K562 (cell line): ENCODE measurements around the gene MELK. TPM values are rescaled to one million over a fixed set of nuclear protein-coding genes. Genes with fewer than 3 reads are reported as not detected.

Experiments
- ATAC-seq: fragments of 200-7000 bp; cut with Tn5 transposase; 3 replicates; pipeline ENCODE4 v1.9.1; 2020; ENCODE audit warnings: moderate library complexity
- BruUV-seq: library from RNA; stranded (reverse); fragments of 400-500 nt; replicated peaks from 2 replicates; lab custom pipeline; 2021; lab: Mats Ljungman, UMichigan
- CTCF ChIA-PET: fragments of 300-600 bp; formaldehyde crosslinking; extraction: SDS; loops from one replicate; lab custom pipeline; 2021; ENCODE audit warnings: low intra/inter-chr PET ratio; lab: Yijun Ruan, JAX
- POLR2A ChIA-PET: fragments of 300-600, 350-650 bp; sonication (Branson Sonifier 250); formaldehyde crosslinking; extraction: SDS; loops from one replicate; lab custom pipeline; 2021; ENCODE audit warnings: antibody characterized with exemption, inconsistent platforms; lab: Yijun Ruan, JAX
- DNase-seq, 4 experiments: peaks; one replicate each; pipeline versions ENCODE4 v3.0.0 to v3.0.0-alpha.2; 2011 to 2018; ENCODE audit warnings: low spot score in 3 of 4, mixed read lengths in 3 of 4; ENCODE audit errors: extremely low read depth in 1 of 4
- FAIRE-seq: peaks from 2 replicates; lab custom pipeline; 2011; peaks lifted over from hg19 to GRCh38; lab: Jason Lieb, UNC
- H2AFZ ChIP-seq: 2 replicates; pipeline ENCODE4 v1.6.0; 2011; ENCODE audit warnings: low read depth, low read length, control low read depth, inconsistent platforms
- H3K27ac ChIP-seq: fragments of 200-600 bp; 3 replicates; pipeline ENCODE4 v1.8.0; 2011; ENCODE audit warnings: low read depth, mild to moderate bottlenecking, control low read depth, inconsistent platforms, low read length, moderate library complexity, mixed read lengths; ENCODE audit errors: extremely low read depth
- H3K27me3 ChIP-seq, 2 experiments: fragments of 300-600 bp in 1 of 2; 2 replicates in 1 of 2; 3 replicates in 1 of 2; pipeline versions ENCODE4 v1.6.0 to v1.8.0; 2011; ENCODE audit warnings: inconsistent platforms in 2 of 2, low read length in 2 of 2, mild to moderate bottlenecking in 1 of 2, mixed read lengths in 1 of 2, moderate library complexity in 1 of 2; ENCODE audit not compliant: control insufficient read depth in 2 of 2, insufficient read depth in 2 of 2
- H3K36me3 ChIP-seq: fragments of 300-600 bp; 3 replicates; pipeline ENCODE4 v1.8.0; 2011; ENCODE audit warnings: mild to moderate bottlenecking, low read length, inconsistent platforms; ENCODE audit not compliant: control insufficient read depth, insufficient read depth
- H3K4me1 ChIP-seq, 2 experiments: fragments of 200-600 bp in 1 of 2; replicated peaks in 1 of 2; 2 replicates in 1 of 2; 3 replicates in 1 of 2; pipeline versions ENCODE4 v1.5.1 to v1.8.0; 2011; ENCODE audit warnings: inconsistent platforms in 2 of 2, low read length in 2 of 2, mild to moderate bottlenecking in 1 of 2, mixed read lengths in 1 of 2, moderate library complexity in 1 of 2; ENCODE audit not compliant: control insufficient read depth in 2 of 2, insufficient read depth in 2 of 2
- H3K4me2 ChIP-seq: 2 replicates; pipeline ENCODE4 v1.6.1; 2011; ENCODE audit warnings: low read length, control low read depth, inconsistent platforms, mixed read lengths; ENCODE audit not compliant: insufficient read depth
- H3K4me3 ChIP-seq: fragments of 200-600 bp; sonication (generic), shearing (Covaris generic); 2 replicates; pipeline ENCODE4 v1.5.1; 2016; ENCODE audit warnings: control low read depth, inconsistent platforms
- H3K79me2 ChIP-seq: fragments of 200-600 bp; 3 replicates; pipeline ENCODE4 v1.8.0; 2011; ENCODE audit warnings: low read length, inconsistent platforms; ENCODE audit not compliant: control insufficient read depth, insufficient read depth
- H3K9ac ChIP-seq, 2 experiments: 2 replicates each; pipeline versions ENCODE4 v1.6.0 to v1.6.1; 2011; ENCODE audit warnings: low read depth in 2 of 2, low read length in 2 of 2, control low read depth in 1 of 2, inconsistent platforms in 1 of 2, mild to moderate bottlenecking in 1 of 2, mixed read lengths in 1 of 2; ENCODE audit not compliant: insufficient read depth in 1 of 2
- H3K9me1 ChIP-seq: one replicate; pipeline ENCODE4 v1.6.0; 2011; ENCODE audit warnings: inconsistent platforms, mild to moderate bottlenecking, low read length, moderate library complexity; ENCODE audit not compliant: control insufficient read depth, insufficient read depth
- H3K9me3 ChIP-seq: replicated peaks from 2 replicates; pipeline ENCODE4 v1.5.1; 2011; ENCODE audit warnings: low read depth, low read length, inconsistent platforms; ENCODE audit not compliant: control insufficient read depth, insufficient read depth
- H4K20me1 ChIP-seq: replicated peaks from 2 replicates; pipeline ENCODE4 v1.6.1; 2011; ENCODE audit warnings: low read length, inconsistent platforms, mixed read lengths; ENCODE audit not compliant: control insufficient read depth, insufficient read depth
- CHCHD3 ChIP-seq: fragments of 250-450 bp; sonication (Bioruptor Pico); IDR thresholded peaks from 2 replicates; pipeline ENCODE4 v2.1.2; 2022; ENCODE audit warnings: mild to moderate bottlenecking
- DPF2 ChIP-seq: fragments of 450-650 bp; IDR thresholded peaks from 2 replicates; pipeline ENCODE4 v1.6.1; 2016
- HDAC1 ChIP-seq, 2 experiments: fragments of 450-650 bp; IDR thresholded peaks; 2 replicates each; pipeline ENCODE4 v1.6.1; 2016 to 2017; ENCODE audit warnings: inconsistent platforms in 1 of 2, mild to moderate bottlenecking in 1 of 2, moderate library complexity in 1 of 2
- HSF4 ChIP-seq: fragments of 250-450 bp; sonication (Bioruptor Pico); IDR thresholded peaks from 2 replicates; pipeline ENCODE4 v2.1.2; 2022; ENCODE audit warnings: mild to moderate bottlenecking, moderate library complexity, borderline replicate concordance
- JUN ChIP-seq, 2 experiments: sonication (generic) in 1 of 2; formaldehyde crosslinking in 1 of 2; IDR thresholded peaks; 2 replicates each; pipeline versions ENCODE4 v1.6.1 to v1.8.0; 2012 to 2022; ENCODE audit warnings: borderline replicate concordance in 2 of 2, mild to moderate bottlenecking in 2 of 2, improper control_type of control experiment in 1 of 2, low read depth in 1 of 2, low read length in 1 of 2, missing genetic modification reagents in 1 of 2
- MYNN ChIP-seq, 2 experiments: sonication (generic); formaldehyde crosslinking in 1 of 2; IDR thresholded peaks; 2 replicates each; pipeline versions ENCODE4 v1.5.0 to v1.6.1; 2016 to 2020; ENCODE audit warnings: antibody characterized with exemption in 1 of 2, missing genetic modification reagents in 1 of 2
- POLR2H ChIP-seq: IDR thresholded peaks from 2 replicates; pipeline ENCODE4 v1.6.1; 2016; ENCODE audit warnings: missing genetic modification characterization, low read depth, mild to moderate bottlenecking, control low read depth, missing compliant biosample characterization, moderate library complexity
- WGBS: fragments of 100-300 bp; shearing (Covaris generic); methylation state at CpG from one replicate; pipeline ENCODE4 v1.1.6; 2016; ENCODE audit warnings: low coverage, mixed read lengths; ENCODE audit not compliant: insufficient coverage; ENCODE audit errors: missing lambda C conversion rate; 5-methylcytosine and 5-hydroxymethylcytosine counted together
- in situ Hi-C: fragments of 300-500 bp; cut with MboI; formaldehyde crosslinking; loops from 4 replicates; pipeline ENCODE4 v1.15.0; 2018; ENCODE audit warnings: inconsistent platforms, mixed read lengths
- intact Hi-C: fragments of 100-400 bp; cut with micrococcal nuclease; formaldehyde crosslinking; loops from 2 replicates; pipeline ENCODE4 v1.14.2; 2022
- polyA plus RNA-seq, 8 experiments: library from polyadenylated mRNA; depleted of rRNA in 4 of 8; stranded (reverse) in 5 of 8; unstranded in 3 of 8; fragments of >200 nt; fragmentation: Nextera tagmentation in 2 of 8; fragmentation: Illumina TruSeq in 1 of 8; extraction: Ambion mirVana in 2 of 8; extraction: Trizol in 1 of 8; gene quantifications; 2 replicates each; pipeline versions ENCODE4 v1.2.1 to v1.2.3, GENCODE V29; 2011 to 2014; ENCODE audit warnings: inconsistent platforms in 1 of 8, missing spikeins in 1 of 8
- total RNA-seq, 7 experiments: library from RNA; depleted of rRNA in 6 of 7; stranded (reverse); fragments of >200 nt in 6 of 7; fragmentation: Illumina TruSeq in 2 of 7; extraction: Trizol in 2 of 7; gene quantifications; 2 replicates each; pipeline versions ENCODE4 v1.2.1 to v1.2.3, GENCODE V29; 2011 to 2021; ENCODE audit warnings: low replicate concordance in 1 of 7
- TF ChIP-seq, protein P1 (sequence below): fragments of 250-450 bp; sonication (Bioruptor Pico); IDR thresholded peaks from 2 replicates; pipeline ENCODE4 v1.8.0; 2021; ENCODE audit warnings: moderate library complexity, mild to moderate bottlenecking, inconsistent platforms
- TF ChIP-seq, protein P2 (sequence below): fragments of 250-450 bp; sonication (Bioruptor Pico); IDR thresholded peaks from 2 replicates; pipeline ENCODE4 v1.5.0; 2022; ENCODE audit warnings: mild to moderate bottlenecking

Gene MELK
- total and polyA plus RNA-seq, 9 of the 15 experiments (the other 6 are each of a cell fraction or from before 2014, with no cell fraction given) = 33.3 to 57.3 (median 43.8) TPM

DNA sequence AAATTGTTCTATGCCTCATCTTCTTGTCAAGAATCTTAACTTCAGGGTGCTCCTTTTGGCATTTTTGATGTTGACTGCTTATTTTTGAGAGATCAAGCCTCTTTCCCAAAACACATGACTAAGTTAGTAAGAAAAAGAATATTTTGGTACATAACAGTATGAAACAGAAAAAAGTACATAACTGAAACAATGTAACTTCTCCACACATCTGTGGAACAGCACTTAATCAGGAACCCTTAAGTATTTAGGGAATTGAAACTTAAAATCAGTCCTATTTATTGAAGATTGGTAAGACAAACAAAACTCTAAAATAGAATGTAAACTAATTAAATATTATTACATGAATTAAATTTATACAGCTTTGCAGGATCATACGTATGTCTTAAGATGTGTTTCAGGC lies 103.4 kb downstream of the MELK start:
- H3K4me2 ChIP-seq = no peak overlapping the region
- no peak overlapping the region for H3K9ac ChIP-seq
- H3K4me3 ChIP-seq = no peak overlapping the region
- no peaks in the 10 kb centered on the region for H3K9me3 ChIP-seq
- no peaks in the 10 kb centered on the region for H3K27me3 ChIP-seq
- 93% methylated on average over 1 of the region's 1 CpG for WGBS
- in situ Hi-C loops (no loop called here), intact Hi-C loops (no loop called here)
- FAIRE-seq = no peak
- no peaks in the 10 kb centered on the region for H3K9me1 ChIP-seq
- H4K20me1 ChIP-seq = no peaks in the 10 kb centered on the region
- CTCF ChIA-PET = no interaction called here
- TF ChIP-seq POLR2H (tag) = no peak
- TF ChIP-seq, protein P1, sequence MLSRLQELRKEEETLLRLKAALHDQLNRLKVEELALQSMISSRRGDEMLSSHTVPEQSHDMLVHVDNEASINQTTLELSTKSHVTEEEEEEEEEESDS = no peak
- TF ChIP-seq, all 486 proteins: peak for 0
- Histone ChIP-seq H3K79me2 (no peaks in the 10 kb centered on the region), H2AFZ (no peak overlapping the region), H3K27ac (no peak overlapping the region), H3K36me3 (peaks cover 54% of the 10 kb centered on the region; the same call in 2 of the 3 replicates), H3K4me1 (no peaks in the 10 kb centered on the region)
- no TSS peak for BruUV-seq
- ATAC-seq = no peak
- POLR2A ChIA-PET = no interaction called here
- no peak for DNase-seq

DNA sequence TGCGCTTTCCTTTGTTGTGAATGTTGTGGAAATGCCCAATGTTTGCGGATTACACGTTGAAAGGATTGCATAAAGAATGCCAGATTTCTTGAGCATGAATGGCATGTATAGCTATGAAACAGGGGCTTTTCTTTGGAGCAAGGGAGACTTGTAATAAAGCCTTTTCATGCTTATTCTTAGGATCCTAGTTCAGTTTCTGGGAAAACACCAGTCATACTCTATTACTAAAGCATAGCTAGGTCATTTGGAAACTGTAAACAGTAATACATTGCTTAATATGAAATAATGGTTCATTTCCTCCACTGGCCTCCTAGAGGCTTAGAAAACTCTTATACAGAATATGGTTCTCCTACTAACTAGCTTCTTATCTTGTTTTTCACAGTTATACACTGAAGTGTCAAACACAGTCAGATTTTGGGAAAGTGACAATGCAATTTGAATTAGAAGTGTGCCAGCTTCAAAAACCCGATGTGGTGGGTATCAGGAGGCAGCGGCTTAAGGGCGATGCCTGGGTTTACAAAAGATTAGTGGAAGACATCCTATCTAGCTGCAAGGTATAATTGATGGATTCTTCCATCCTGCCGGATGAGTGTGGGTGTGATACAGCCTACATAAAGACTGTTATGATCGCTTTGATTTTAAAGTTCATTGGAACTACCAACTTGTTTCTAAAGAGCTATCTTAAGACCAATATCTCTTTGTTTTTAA lies 104.2 kb downstream of the MELK start:
- no peaks in the 10 kb centered on the region for H3K9me1 ChIP-seq
- ATAC-seq (no peak), FAIRE-seq (no peak), DNase-seq (no peak)
- BruUV-seq = no TSS peak
- H3K27ac ChIP-seq = no peak overlapping the region
- no peaks in the 10 kb centered on the region for H4K20me1 ChIP-seq
- no peak overlapping the region for H3K9ac ChIP-seq
- WGBS = 91% methylated on average over 8 of the region's 8 CpGs
- no peak overlapping the region for H3K4me3 ChIP-seq
- in situ Hi-C loops = no loop called here
- TF ChIP-seq HDAC1 (IDR thresholded peaks at IDR 0.05) (no peak), HSF4 (CRISPR knock-in tag) (no peak), MYNN (IDR thresholded peaks at IDR 0.05) (no peak), MYNN (CRISPR knock-in tag; IDR thresholded peaks at IDR 0.05) (no peak), CHCHD3 (CRISPR knock-in tag) (no peak), JUN (IDR thresholded peaks at IDR 0.05; ENCODE audit: borderline replicate concordance, low read depth, low read length) (no peak), JUN (CRISPR knock-in tag; IDR thresholded peaks at IDR 0.05; ENCODE audit: borderline replicate concordance) (no peak), DPF2 (no peak)
- TF ChIP-seq, protein P2, sequence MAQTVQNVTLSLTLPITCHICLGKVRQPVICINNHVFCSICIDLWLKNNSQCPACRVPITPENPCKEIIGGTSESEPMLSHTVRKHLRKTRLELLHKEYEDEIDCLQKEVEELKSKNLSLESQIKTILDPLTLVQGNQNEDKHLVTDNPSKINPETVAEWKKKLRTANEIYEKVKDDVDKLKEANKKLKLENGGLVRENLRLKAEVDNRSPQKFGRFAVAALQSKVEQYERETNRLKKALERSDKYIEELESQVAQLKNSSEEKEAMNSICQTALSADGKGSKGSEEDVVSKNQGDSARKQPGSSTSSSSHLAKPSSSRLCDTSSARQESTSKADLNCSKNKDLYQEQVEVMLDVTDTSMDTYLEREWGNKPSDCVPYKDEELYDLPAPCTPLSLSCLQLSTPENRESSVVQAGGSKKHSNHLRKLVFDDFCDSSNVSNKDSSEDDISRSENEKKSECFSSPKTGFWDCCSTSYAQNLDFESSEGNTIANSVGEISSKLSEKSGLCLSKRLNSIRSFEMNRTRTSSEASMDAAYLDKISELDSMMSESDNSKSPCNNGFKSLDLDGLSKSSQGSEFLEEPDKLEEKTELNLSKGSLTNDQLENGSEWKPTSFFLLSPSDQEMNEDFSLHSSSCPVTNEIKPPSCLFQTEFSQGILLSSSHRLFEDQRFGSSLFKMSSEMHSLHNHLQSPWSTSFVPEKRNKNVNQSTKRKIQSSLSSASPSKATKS (CRISPR knock-in tag) = no peak
- H3K4me2 ChIP-seq = no peak overlapping the region
- intact Hi-C loops = no loop called here
- ChIA-PET CTCF (no interaction called here), POLR2A (interaction anchor here (0.6 to 1.1 kb wide), 4 partner anchors 12 to 784 kb away, joined by 3 read pairs; no protein-coding TSS in a partner anchor)
- H3K36me3 ChIP-seq = peaks cover 47% of the 10 kb centered on the region; the same call in 2 of the 3 replicates
- no peaks in the 10 kb centered on the region for H3K79me2 ChIP-seq
- H3K9me3 ChIP-seq = no peaks in the 10 kb centered on the region
- no peaks in the 10 kb centered on the region for H3K27me3 ChIP-seq
- no peak overlapping the region for H2AFZ ChIP-seq
- H3K4me1 ChIP-seq = no peaks in the 10 kb centered on the region
